HG03469 (cell line): ENCODE measurements around the gene C3orf33.
A peak's percentile ranks its signal among the peaks of the same experiment; 100 is the strongest.

Source experiments
- ATAC-seq: cut with Tn5 transposase; IDR thresholded peaks from one replicate; pipeline ENCODE4 v1.9.1; 2021; ENCODE audit warnings: mild to moderate bottlenecking, moderate library complexity, moderate number of reproducible peaks; ENCODE audit not compliant: unreplicated experiment

The C3orf33 gene

DNA sequence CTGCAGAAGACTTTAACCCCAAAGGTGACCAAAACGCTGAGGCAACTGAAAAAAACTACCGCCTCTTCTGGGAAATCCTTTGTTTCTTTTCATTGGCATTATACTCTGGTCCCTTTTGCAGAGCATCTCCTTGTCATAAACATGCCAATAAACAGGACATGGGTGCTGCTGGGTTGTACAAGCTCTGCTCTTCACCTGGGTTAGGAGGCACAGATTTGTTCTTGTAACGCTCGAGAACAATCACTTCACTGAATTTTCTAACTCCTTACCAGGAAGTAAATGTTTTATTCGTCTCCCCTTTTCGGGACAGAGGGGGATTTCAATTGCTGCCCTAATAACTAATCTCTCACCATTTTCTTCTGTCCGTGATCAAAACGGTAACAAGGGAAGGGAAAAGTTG is 62.5 kb downstream of the C3orf33 start:
- ATAC-seq, result no peak

DNA sequence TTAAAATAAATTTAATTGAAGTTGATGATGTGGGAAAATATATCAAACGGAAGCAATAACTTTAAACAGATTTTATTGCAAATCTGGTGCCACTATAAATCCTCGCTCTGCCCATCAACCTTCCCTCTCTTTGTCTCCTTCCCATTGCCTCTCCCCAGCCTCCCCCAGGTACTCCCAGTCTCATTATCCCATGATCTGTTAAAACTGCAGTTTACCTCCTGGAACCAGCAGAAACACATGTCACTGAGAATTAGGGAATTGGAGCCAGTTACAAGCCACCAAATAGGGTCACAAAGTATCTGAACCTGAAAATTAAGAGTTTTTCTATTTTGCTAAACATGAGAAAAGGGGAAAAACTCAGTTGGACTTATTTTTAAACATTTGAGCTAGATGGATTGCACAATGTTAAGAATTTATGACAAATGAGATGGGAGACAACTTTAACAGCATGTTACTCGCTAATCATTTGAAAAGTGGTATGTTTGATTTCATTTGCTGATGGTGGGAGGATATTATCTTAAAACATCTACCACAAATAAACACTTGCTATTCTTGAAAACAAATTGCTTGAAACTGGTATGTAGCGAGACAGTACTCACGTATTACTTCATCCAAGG is 63.6 kb downstream of the C3orf33 start:
- ATAC-seq, result no peak

DNA sequence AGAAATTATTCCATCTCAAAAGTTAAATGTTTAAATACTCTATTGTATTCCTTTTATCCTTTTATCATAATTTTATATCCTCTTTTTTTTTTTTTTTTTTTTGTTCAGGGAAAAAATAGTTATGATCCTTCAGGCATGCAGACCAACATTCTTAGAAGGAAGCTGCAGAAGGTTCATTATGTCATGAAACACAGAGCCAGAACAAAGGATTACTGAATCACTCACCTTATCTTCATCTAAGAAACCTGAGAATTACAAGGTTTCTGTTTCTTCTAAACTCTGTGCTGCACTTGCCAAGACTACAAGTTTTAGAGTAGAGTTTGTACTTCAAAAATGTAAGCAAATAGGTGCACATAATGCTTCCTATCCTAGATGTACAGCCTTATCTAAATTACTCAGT is 64.5 kb downstream of the C3orf33 start:
- no peak for ATAC-seq

DNA sequence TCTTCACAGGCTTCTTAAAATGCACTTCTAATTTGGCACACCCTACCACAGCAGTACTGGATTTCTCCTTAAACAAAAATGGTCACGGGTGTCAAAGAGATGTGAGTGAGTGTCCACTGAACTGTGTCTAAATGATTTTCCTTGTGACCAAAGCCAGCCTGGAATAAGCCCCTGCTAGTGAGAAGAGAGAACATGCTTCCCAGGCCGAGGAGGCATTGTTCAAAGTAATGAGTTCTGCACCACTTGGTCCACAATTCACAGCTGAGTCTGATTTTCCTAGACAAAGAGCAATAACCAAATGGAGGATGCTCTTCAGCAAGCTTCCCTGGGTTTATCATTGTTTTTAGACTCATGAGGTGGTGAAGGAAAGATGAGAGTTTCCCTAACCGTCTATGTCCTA is 65.0 kb downstream of the C3orf33 start:
- ATAC-seq, result no peak

DNA sequence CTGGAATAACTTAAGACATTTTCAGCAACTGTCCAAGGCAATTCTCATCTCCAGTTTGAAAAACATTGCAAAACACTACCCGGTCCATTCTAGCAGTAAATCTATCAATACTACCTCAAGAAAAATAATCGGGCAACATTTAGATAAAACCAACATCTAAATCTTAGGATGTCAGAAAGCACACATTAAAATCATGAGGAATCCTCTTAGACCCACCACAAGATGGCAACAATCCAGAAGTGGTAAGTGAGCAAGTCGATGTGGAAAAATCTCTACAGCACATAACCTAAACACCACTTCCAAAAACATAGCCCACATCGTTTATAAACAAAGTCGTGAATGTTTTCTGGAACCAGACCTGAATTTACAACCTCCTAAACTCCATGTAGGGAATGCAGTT is 66.9 kb downstream of the C3orf33 start:
- ATAC-seq, result no peak

DNA sequence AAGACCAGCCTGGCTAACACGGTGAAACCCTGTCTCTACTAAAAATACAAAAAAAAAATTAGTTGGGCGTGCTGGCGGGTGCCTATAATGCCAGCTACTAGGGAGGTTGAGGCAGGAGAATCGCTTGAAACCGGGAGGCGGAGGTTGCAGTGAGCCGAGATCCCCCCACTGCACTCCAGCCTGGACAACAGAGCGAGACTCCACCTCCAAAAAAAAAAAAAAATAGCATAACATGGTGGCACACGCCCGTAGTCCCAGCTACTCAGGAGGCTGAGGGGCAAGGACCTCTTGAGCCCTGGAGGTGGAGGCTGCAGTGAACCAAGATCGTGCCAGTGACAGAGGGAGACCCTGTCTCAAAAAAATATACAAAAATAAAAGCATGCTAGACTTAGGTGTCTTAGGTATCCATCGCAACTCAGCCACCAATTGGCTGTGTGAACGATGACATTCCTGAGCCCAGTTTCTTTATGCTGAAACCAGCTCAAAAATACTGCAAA is 67.5 kb downstream of the C3orf33 start:
- no peak for ATAC-seq

DNA sequence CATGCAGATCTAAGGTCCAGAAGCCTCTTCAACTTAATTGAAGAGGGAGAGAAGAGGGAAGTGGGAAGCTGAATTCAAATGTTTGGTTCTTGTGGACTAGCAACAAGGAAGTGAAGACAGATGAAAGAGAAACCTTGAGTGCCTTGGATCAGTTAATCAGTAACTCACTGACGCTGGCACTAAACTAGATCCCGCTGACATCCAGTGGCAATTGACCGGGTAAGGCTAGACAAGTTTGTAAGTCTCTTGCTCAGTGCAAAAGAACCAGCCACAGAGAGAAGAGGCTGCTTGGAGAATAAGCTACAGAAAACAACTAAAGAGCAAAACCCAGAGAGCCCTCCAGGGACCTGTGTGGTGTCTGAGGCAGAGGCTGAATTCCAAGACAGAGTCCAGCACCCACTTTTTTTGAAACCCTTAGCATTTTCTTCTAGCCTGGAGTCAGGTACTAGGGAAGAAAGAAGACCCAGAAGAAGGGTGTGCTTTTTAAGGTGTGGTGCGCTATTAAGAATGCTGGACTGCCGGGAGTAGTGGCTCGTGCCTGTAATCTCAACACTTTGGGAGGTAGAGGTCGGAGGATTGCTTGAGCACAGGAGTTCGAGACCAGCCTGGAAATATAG is 68.1 kb downstream of the C3orf33 start:
- peak; percentile 87 for ATAC-seq

DNA sequence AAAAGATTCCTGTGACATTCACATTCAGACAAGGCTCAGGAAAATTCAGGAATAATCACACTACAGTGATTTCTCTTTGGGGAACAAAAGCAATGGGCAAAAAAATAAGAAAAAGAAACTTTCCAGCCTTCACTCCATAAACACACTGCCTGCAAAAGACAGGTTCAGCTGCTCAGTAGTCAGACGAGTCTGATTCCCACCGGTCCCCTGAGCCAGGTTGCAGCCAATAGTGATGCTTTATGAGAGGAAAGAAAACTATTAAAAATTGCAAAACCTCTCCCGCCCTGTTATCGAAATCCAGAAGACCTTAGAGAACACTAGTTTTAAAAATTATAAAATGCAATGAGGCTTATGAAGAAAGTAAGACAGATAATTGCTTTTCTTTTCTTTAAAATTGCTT is 69.7 kb downstream of the C3orf33 start:
- ATAC-seq, result no peak

DNA sequence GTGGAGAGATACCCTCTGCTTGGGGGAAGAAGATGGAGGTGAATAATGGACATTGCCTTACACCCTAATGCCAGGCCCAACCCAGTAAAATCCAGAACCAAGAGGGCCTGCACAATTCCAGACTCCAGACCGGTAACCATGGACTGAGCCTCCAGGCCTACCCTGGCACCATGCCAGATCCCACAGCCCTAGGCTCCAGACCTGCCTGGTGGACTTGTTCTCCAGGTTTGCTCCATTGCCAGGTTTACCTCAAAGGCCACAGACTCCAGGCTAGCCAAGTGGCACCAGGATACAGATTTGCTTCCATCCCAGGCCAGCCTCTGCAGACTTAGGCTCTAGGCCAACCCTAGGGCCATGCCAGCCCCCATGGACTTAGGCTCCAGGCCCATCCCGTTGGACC is 75.2 kb downstream of the C3orf33 start:
- no peak for ATAC-seq

DNA sequence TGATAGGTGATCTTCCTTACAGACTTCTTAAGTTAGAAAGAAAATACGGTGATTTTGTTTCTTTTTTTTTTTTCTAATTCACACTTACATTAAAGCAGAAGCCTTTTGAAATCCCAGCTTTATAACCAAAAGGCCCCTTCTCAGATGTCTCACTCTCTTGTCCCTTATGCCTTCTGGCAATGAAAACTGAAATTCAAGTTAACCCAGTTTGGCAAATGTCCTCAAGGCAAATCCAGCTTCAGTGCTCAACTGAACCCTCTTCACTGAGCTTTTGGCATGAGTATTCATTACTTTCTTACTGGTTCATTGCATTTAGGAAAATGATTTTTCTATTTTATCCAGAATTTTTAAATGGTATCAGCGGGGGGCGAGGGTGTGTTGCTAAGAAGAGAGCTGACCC is 78.2 kb downstream of the C3orf33 start:
- ATAC-seq, result no peak

DNA sequence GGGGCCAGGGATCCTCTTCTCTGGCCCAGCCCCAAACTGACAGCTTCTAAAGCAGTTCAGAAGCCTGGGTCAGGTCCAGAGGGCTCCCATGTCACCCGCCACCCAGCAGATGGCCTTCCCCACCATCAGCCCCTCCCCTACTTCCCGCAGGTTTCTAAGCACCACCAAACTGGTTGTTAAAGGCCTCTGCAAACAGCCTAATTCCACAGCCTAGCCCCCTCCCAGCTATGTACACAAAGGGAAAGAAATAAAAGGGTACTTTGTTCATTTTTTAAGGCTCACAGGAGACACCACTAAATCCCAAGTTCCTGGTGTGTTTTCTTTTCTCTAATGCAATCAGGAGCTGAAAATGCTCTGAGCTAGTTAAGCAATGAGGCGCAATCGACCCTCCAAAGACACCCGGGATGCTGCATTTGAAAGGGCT is 91.8 kb downstream of the C3orf33 start:
- ATAC-seq, result no peak
